Fibroblast of mammary gland (primary cell): Measurements from ENCODE around the gene MTX1.
"Not testable (repeated sequence)": the region's sequence is repeated elsewhere in the genome, so short reads cannot be mapped to it uniquely, and the experiment has no call there.

Source experiments
- DNase-seq: peaks from one replicate; pipeline ENCODE4 v3.0.0-alpha.2; 2010; ENCODE audit warnings: low read depth
- H3K4me3 ChIP-seq: 2 replicates; pipeline ENCODE4 v1.5.1; 2011; ENCODE audit warnings: low read depth, mild to moderate bottlenecking, low read length, moderate library complexity; ENCODE audit not compliant: control insufficient read depth
- CTCF ChIP-seq: conservative IDR thresholded peaks from 2 replicates; pipeline ENCODE4 v1.5.1; 2011; ENCODE audit warnings: low read depth, low read length, inconsistent platforms; ENCODE audit not compliant: control insufficient read depth, insufficient read depth

MTX1 gene

GRCh38 chr1:155193275-155193990, 15.1 kb upstream of the MTX1 start:
- peak; percentile 88 for TF ChIP-seq CTCF
- peak; percentile 87 for DNase-seq
- peak overlapping the region; percentile 62 for H3K4me3 ChIP-seq

- not testable (repeated sequence) for DNase-seq
- H3K4me3 ChIP-seq, result peak overlapping the region; percentile 62
These were observed 14.6 kb upstream of the MTX1 start for GRCh38 chr1:155193991-155194240.

GRCh38 chr1:155195201-155196102, 13.0 kb upstream of the MTX1 start:
- no peak for DNase-seq
- TF ChIP-seq CTCF, result no peak
- H3K4me3 ChIP-seq, result peak overlapping the region; percentile 62

GRCh38 chr1:155196103-155196892, 12.2 kb upstream of the MTX1 start:
- peak overlapping the region; percentile 62 for H3K4me3 ChIP-seq
- no peak for TF ChIP-seq CTCF
- DNase-seq, result no peak

- TF ChIP-seq CTCF, result no peak
- H3K4me3 ChIP-seq, result no peak overlapping the region
- DNase-seq, result no peak
These were observed 11.4 kb upstream of the MTX1 start for GRCh38 chr1:155196893-155197638.

GRCh38 chr1:155197901-155198546, 10.5 kb upstream of the MTX1 start:
- H3K4me3 ChIP-seq, result no peak overlapping the region
- TF ChIP-seq CTCF, result no peak
- no peak for DNase-seq
